Stomach (tissue), 9 donors: ENCODE data around the gene C15orf62. TPM values are rescaled to one million over a fixed set of nuclear protein-coding genes. Genes with fewer than 3 reads are reported as not detected.

Experiments used
- DNase-seq, 2 donors: peaks; one replicate each; pipeline versions ENCODE4 v3.0.0 to v3.0.0-alpha.2; 2013 to 2019
- H3K27ac ChIP-seq, 5 donors: fragments of 200-600 bp in 4 of 5; sonication (generic) in 4 of 5; one replicate each; pipeline ENCODE4 v1.5.1; 2013 to 2019; ENCODE audit warnings: mild to moderate bottlenecking in 1 of 5, moderate library complexity in 1 of 5
- H3K27me3 ChIP-seq, 3 donors: fragments of 200-600 bp; sonication (generic); one replicate each; pipeline ENCODE4 v1.5.1; 2017 to 2019; ENCODE audit warnings: mixed run types in 1 of 3
- H3K36me3 ChIP-seq, 4 donors: fragments of 200-600 bp; sonication (generic); 1 replicate in 3 of 4; 2 replicates in 1 of 4; pipeline ENCODE4 v1.5.1; 2016 to 2019
- H3K4me1 ChIP-seq, 4 donors: fragments of 200-600 bp; sonication (generic); one replicate each; pipeline ENCODE4 v1.5.1; 2016 to 2019
- H3K4me3 ChIP-seq, 4 donors: fragments of 200-600 bp; sonication (generic) in 3 of 4; one replicate each; pipeline ENCODE4 v1.5.1; 2016 to 2019; ENCODE audit warnings: mild to moderate bottlenecking in 1 of 4
- H3K9me3 ChIP-seq, 4 donors: fragments of 200-600 bp; sonication (generic); one replicate each; pipeline ENCODE4 v1.5.1; 2016 to 2019
- EP300 ChIP-seq: sonication (generic); formaldehyde crosslinking; IDR thresholded peaks from one replicate; pipeline ENCODE4 v1.6.1; 2017; ENCODE audit warnings: antibody characterized with exemption
- POLR2A ChIP-seq, 4 donors: fragments of 450-650 bp; IDR thresholded peaks; one replicate each; pipeline ENCODE4 v1.6.1; 2016; ENCODE audit warnings: antibody characterized with exemption in 4 of 4, control low read depth in 2 of 4, mild to moderate bottlenecking in 1 of 4, moderate library complexity in 1 of 4
- POLR2AphosphoS5 ChIP-seq, 3 donors: sonication (generic); formaldehyde crosslinking; IDR thresholded peaks; one replicate each; pipeline ENCODE4 v1.6.1; 2016; ENCODE audit warnings: antibody characterized with exemption in 3 of 3
- WGBS, 5 donors: extraction: QIAGEN DNeasy Blood & Tissue Kit in 3 of 5; methylation state at CpG; one replicate each; pipeline versions ENCODE4 v1.1.5 to v1.1.7; 2013 to 2018; 5-methylcytosine and 5-hydroxymethylcytosine counted together
- intact Hi-C: fragments of 100-400 bp; cut with DNase I; formaldehyde crosslinking; loops from one replicate; pipeline ENCODE4 v1.15.1; 2023; ENCODE audit warnings: low total_unique reads
- polyA plus RNA-seq, 3 donors: library from polyadenylated mRNA; stranded (reverse); fragments of 200-250 nt; gene quantifications; one replicate each; pipeline ENCODE4 v1.2.3, GENCODE V29; 2013
- total RNA-seq, 5 donors: library from RNA; depleted of rRNA; stranded (reverse); fragments of >200 nt; gene quantifications; one replicate each; pipeline versions ENCODE4 v1.1.0 to v1.2.3, GENCODE V29; 2014 to 2016
- TF ChIP-seq, protein P1 (sequence below), 7 experiments: fragments of 450-650 bp in 4 of 7; fragments of 200-600 bp in 3 of 7; sonication (generic) in 3 of 7; IDR thresholded peaks; one replicate each; pipeline ENCODE4 v1.5.1; 2016 to 2019; ENCODE audit warnings: antibody characterized with exemption in 7 of 7, control low read depth in 2 of 7, mild to moderate bottlenecking in 1 of 7
- donor health status: healthy with polysubstance abuse.
- donor health status: Bipolar disorder and iron deficiency.
- donor health status: healthy.

The C15orf62 gene
- total and polyA plus RNA-seq, 8 donors, result 0.25 to 39.3 (median 2.4) TPM; not detected in 4

DNA sequence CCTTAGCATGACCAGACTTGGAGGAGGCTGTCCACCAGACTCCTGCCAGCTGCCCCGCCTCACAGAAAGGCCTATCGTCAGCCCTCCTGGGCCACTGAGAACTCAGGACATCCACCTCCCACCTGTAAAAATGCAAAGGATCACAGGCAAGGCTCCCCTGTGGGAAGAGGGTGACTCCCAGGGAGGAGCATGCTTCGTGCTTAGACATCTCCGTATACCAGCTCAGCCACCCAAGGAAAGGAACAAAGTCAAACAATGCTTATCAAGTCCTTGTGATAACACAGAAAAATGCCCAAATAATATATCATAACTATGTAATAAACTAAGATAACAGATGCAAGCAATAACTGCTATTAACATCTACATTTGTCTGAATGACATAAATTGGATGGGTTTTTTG, 18.9 kb upstream of the C15orf62 start:
- TF ChIP-seq, protein P1, sequence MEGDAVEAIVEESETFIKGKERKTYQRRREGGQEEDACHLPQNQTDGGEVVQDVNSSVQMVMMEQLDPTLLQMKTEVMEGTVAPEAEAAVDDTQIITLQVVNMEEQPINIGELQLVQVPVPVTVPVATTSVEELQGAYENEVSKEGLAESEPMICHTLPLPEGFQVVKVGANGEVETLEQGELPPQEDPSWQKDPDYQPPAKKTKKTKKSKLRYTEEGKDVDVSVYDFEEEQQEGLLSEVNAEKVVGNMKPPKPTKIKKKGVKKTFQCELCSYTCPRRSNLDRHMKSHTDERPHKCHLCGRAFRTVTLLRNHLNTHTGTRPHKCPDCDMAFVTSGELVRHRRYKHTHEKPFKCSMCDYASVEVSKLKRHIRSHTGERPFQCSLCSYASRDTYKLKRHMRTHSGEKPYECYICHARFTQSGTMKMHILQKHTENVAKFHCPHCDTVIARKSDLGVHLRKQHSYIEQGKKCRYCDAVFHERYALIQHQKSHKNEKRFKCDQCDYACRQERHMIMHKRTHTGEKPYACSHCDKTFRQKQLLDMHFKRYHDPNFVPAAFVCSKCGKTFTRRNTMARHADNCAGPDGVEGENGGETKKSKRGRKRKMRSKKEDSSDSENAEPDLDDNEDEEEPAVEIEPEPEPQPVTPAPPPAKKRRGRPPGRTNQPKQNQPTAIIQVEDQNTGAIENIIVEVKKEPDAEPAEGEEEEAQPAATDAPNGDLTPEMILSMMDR (IDR thresholded peaks at IDR 0.05), result no peak
- TF ChIP-seq POLR2A (IDR thresholded peaks at IDR 0.05) (no peak), EP300 (no peak), POLR2AphosphoS5 (IDR thresholded peaks at IDR 0.05) (no peak)
- H3K9me3 ChIP-seq, result no peaks in the 10 kb centered on the region
- peaks cover 25 to 66% (median 57%) of the 10 kb centered on the region in 4 donors for H3K36me3 ChIP-seq
- H3K27me3 ChIP-seq, result no peaks in the 10 kb centered on the region
- H3K4me3 ChIP-seq, result no peak overlapping the region
- H3K27ac ChIP-seq, result no peak overlapping the region
- 58 to 75% (median 67%) methylated on average over 3 to 4 of the region's 4 CpGs for WGBS, 5 donors
- H3K4me1 ChIP-seq, result peaks cover 18 to 43% (median 30%) of the 10 kb centered on the region in 4 donors
- DNase-seq, result no peak
- intact Hi-C loops, result no loop called here

DNA sequence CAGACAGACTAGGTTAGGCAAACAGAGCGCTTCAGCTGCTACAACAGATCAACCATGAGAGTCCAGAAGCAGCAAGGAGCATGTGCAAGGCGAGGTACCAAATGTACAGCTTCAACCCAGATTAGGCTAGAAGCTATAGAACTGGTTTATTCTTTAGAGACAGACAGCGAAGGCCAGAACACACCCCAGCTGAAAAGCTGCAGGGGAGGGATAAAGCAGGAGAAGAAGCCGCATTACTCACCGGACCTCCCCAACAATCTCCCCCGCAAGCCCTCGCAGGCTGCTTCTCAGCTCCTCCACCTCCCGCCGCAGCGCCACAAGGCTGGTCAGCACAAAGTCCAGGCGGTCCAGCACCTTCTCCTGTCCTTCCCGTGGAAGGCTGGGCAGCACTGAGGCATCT, 18.0 kb upstream of the C15orf62 start:
- H3K4me3 ChIP-seq, result no peak overlapping the region
- intact Hi-C loops, result no loop called here

DNA sequence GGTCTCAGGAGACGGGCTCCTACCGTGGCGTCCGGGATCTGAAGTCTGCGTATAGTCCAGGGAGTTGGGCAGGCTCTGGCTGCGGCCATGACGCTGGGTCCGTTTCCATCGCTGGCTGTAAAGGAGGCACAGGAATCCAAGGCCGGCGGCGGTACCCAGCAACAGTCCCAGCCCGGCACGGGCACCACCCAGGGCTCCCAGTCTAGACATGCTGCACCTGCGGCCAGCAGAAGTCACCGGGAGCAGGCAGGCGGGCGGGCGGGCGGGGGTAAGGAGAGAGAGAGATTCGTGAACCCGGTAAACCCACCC, 15.3 kb upstream of the C15orf62 start:
- H3K36me3 ChIP-seq, result peaks cover 12 to 36% (median 27%) of the 10 kb centered on the region in 4 donors
- intact Hi-C loops, result no loop called here
- H3K27me3 ChIP-seq, result no peaks in the 10 kb centered on the region
- H3K9me3 ChIP-seq, result no peaks in the 10 kb centered on the region
- peaks cover 18 to 41% (median 30%) of the 10 kb centered on the region in 4 donors for H3K4me1 ChIP-seq
- H3K4me3 ChIP-seq, result peak overlapping the region; percentile 70 to 93 (median 82)
- peak overlapping the region; percentile 85 to 91 (median 88) for H3K27ac ChIP-seq
- no peak for TF ChIP-seq POLR2A (IDR thresholded peaks at IDR 0.05)
- TF ChIP-seq, protein P1 (IDR thresholded peaks at IDR 0.05), result no peak
- no peak for TF ChIP-seq EP300
- TF ChIP-seq POLR2AphosphoS5 (IDR thresholded peaks at IDR 0.05), result no peak
- DNase-seq, result peak; percentile 45 to 48
- WGBS, 5 donors, result 0 to 1% (median 0%) methylated on average over 9 to 22 of the region's 22 CpGs

More for the DNA sequence above, 18.0 kb upstream of the C15orf62 start:
- peaks cover 25 to 64% (median 55%) of the 10 kb centered on the region in 4 donors for H3K36me3 ChIP-seq
- H3K27me3 ChIP-seq, result no peaks in the 10 kb centered on the region
- WGBS, 5 donors, result 91 to 97% (median 94%) methylated on average over 9 to 12 of the region's 12 CpGs
- no peak overlapping the region for H3K27ac ChIP-seq
- TF ChIP-seq EP300 (no peak), POLR2AphosphoS5 (IDR thresholded peaks at IDR 0.05) (no peak), POLR2A (IDR thresholded peaks at IDR 0.05) (no peak)
- TF ChIP-seq, protein P1 (IDR thresholded peaks at IDR 0.05), result no peak
- peaks cover 18 to 41% (median 30%) of the 10 kb centered on the region in 4 donors for H3K4me1 ChIP-seq
- H3K9me3 ChIP-seq, result no peaks in the 10 kb centered on the region
- no peak for DNase-seq

DNA sequence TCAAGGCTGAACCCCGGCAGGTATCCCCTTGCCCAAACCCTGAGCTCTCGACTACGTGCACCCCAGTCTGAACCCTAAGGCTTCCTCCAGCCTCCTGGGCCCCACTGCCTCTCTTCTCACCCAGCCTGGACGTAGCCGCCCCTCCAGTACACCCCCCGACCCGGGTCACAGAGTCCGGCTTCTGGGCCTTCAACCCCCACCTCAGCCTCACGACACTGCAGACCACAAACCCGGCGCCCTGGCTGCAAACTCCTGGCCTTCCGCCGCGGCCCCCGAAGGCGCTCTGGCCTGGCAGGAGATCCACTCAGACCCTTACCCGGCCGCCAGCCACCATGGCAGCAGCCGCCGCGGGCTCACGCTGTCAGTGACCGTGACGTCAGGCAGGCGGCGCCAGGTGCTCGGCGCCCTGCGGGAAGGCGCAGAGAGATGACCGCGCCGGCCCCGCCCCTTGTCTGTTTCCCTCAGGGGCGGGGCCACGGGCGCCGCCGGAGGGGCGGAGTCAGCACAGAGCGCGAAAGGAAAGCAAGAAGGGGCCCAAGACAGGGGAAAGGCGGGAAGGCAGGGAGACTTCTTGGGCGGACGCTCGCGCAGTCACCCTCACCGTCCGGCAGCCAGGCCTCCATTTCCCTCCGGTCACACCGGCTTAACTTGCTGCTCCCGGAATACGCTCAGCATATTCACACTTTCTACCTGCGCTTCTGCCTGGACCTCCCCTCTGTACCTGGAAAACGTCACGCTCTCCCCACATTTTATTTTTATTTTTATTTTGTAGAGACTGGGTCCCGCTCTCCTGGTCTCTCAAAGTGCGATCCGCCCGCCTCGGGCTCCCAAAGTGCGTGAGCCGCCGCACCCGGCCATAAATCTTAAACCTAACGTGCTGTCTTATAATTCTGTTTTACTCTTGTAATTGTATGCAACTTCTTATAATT, 14.6 kb upstream of the C15orf62 start, which contains the start of gene RMDN3:
Gene RMDN3, minus strand, starts transcription at position 372 of the 929 bp plus-strand sequence. CDS start 471 bp downstream, outside the sequence.
- peak within 1 kb of the TSS; percentile 85 to 91 (median 88) for H3K27ac ChIP-seq
- peaks cover 9 to 30% (median 21%) of the 10 kb centered on the region in 4 donors for H3K36me3 ChIP-seq
- H3K9me3 ChIP-seq, result no peaks in the 10 kb centered on the region
- peak within 1 kb of the TSS; percentile 70 to 93 (median 82) for H3K4me3 ChIP-seq
- no peaks in the 10 kb centered on the region for H3K27me3 ChIP-seq
- peak; percentile 94 to 98 for DNase-seq
- WGBS, 5 donors, result 1 to 2% (median 1%) methylated on average over 28 to 66 of the region's 66 CpGs
- TF ChIP-seq, protein P1 (IDR thresholded peaks at IDR 0.05), result peak in 2 of 7 experiments; percentile 9 to 14
- TF ChIP-seq EP300 (no peak), POLR2A (IDR thresholded peaks at IDR 0.05) (peak in 1 of 4 donors; percentile 57), POLR2AphosphoS5 (IDR thresholded peaks at IDR 0.05) (peak; percentile 60 to 93 (median 77))
- intact Hi-C loops, result no loop called here
- peaks cover 18 to 41% (median 30%) of the 10 kb centered on the region in 4 donors for H3K4me1 ChIP-seq
